HG02623 (cell line): ENCODE measurements around the gene ITPK1.
"Not testable (repeated sequence)": the region's sequence is repeated elsewhere in the genome, so short reads cannot be mapped to it uniquely, and the experiment has no call there.

ENCODE experiments used
- ATAC-seq: cut with Tn5 transposase; IDR thresholded peaks from one replicate; pipeline ENCODE4 v1.9.1; 2021; ENCODE audit warnings: moderate library complexity; ENCODE audit not compliant: unreplicated experiment

ITPK1 gene

DNA sequence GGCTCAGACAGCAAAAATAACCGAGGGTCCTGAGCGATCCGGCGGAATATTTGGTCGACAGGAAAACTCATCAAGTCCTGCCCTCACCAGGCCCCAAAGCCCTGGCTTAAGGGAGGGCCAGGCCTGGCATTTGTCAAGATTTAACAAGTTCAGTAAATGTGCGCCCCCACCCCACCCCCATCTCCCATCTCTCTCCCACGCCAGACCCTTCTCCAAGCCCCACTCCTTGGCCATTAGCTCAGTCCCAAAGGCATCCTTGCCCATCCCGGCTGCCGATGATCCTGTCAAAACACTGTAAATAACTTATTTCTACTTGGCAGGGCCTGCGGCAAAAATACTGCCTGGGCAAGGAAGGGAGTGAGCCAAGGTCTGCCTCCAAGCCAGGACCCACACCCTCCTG, 52.8 kb downstream of the ITPK1 start:
- no peak for ATAC-seq

DNA sequence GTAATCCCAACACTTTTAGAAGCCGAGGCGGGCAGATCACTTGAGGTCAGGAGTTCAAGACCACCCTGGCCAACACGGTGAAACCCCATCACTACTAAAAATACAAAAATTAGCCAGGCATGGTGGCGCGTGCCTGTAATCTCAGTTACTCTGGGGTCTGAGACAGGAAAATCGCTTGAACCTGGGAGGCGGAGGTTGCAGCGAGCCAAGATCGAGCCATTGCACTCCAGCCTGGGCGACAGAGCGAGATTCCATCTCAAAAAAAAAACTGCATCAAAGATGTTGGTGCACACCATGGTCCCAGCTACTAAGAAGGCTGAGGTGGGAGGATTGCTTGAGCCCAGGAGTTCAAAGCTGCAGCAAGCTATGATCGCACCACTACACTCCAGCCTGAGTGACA, 53.7 kb downstream of the ITPK1 start:
- ATAC-seq = not testable (repeated sequence)

DNA sequence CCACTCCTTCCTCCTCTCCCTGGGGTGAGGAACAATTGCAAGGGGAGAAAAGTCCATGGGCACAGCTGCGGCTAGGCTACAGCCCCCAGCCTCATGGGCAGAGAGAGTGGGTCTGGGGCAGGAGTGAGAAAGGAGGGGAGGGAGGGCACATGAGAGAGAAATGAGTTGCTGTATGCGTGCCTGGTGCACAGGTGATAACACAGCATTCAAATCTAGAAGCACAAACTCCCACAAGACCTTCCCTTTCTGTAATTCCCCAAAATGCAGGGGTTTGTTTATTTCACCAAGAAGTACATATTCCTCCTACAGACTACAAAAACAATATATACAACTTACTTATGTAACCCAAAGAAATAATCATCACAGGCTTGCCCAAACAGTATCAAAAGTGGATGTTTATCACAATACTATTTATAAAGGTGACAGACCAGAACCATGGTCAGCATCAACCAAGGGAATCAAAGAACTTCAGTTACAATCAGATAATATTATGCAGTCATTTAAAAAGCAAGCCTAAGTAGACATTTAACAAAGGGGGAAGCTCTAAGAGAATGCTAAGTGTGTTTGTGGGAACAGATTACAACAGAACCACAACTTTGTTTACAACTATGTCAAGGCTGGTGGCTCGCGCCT, 54.2 kb downstream of the ITPK1 start:
- no peak for ATAC-seq

DNA sequence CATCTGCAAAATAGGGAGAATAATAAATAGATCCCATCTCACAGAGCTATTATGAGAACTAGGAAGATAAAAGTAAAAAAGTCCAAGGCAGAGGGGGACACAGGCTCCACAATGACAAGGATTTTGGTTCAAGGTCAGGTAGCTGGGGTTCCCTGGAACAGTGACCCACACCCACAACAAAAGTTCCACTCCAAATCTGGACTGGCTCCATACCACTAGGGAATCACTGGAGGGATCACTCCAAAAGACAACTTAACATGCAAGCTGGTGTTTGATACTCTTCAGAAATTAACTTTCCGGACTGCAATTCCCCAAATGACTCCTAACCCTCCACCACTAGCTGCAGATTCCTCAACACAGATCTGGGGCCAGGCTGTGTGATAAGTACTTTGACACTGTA, 54.9 kb downstream of the ITPK1 start:
- ATAC-seq = no peak

DNA sequence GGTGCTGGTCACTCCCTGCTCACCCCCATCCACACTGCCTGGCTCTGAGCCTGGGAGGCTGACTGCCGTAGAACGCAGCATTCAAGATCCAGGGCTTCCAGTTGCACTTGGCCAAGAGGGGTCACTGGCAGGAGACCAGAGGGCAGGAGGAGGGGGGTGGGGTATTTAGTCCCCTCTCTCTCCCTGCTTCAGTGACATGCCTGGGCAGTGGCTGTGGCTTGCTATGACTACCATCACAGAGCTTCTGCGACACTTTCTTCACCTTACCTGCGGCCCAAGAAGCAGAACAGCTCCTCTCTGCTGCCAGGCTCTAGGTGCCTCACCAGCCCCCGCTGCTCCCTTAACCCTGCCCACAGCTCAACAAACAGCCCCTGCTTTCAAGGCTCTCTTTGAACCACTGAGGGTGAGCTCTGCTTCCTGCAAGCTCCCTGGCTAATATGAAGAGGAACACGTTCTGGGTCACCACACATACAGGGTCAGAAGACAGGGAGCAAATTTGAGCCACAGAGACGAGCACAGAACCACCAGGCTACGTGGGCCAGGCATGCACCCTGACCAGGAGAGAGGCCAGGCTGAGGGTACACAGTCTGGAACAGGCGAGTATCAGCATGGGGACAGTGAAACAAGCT, 55.7 kb downstream of the ITPK1 start:
- no peak for ATAC-seq

DNA sequence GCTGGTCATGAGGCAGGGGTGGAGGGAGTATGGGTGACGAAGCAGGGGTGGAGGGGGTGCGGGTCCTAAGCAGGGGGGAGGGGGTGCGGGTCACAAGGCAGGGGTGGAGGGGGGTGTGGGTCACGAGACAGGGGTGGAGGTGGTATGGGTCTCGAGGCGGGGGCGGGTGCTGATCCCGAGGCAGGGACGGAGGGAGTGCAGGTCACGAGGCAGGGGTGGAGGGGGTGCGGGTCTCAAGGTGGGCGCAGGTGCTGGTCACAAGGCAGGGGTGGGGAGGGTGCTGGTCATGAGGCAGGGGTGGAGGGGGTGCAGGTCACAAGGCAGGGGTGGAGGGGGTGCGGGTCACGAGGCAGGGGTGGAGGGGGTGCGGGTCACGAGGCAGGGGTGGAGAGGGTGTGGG, 56.5 kb downstream of the ITPK1 start:
- ATAC-seq = no peak

DNA sequence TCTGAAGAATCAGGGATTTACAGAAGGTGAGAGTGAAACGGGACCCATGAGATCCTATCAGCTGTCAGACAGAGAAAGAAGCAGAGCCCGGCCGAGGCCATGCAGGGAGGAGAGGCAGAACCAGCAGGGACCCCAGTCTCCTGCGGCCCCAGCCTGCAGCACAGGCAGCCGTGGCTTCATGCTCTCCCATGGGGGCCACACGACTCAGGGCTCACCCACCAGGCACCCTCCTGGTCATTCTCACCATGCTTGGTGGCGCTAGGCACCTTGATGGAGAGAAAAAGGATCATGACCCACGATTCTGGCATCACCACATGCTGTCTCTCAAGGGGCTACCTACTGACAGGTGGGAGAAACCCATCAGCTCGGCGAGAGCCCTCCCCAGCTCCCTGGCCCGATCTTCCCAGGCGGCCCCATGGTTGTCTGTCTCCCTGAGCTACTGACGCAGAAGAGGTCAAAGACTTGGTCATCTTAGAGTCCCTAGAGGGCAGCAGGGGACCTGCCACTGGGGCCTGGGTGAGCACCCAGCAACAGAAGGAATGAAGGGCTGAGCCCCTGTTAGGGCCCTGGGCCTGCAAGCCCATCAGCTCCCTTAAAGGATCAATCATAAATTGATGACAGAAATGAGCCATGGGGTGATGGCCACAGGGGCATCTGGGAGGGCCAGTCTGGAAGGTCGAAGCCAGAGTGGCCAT, 58.0 kb downstream of the ITPK1 start:
- no peak for ATAC-seq

DNA sequence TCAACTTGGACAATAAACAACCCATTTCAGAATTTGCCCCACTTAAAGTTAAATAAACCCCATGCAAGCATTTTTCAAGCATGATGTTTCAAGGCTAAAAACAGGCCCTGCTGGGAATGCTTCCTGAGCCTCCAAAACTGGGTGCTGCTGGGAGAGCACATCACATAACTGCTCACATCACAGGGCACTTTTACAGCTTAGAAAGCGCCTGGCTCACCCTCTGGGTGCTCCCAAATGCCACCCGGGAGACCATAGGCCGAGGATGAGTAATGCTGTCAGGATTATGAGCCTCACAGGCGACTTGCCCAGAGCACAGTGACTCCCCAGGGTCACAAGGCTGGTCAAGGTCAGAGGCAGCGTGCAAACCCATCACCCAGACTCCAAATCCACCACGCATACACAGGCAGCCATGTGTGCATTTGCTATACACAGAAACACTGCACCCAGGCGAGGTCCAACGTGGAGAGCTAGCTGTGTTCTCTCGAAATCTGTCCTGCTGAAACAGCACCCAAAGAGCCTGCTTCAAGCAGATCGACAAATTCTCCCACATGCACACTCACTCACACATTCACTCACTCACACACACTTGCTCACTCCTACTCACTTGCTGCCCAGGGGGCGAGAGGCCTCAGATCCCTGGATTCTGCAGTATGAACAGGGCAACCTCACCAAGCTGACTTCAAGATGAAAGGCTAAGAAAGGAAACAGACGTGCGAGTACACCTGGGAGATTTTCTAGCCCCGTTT, 58.7 kb downstream of the ITPK1 start:
- ATAC-seq = no peak

DNA sequence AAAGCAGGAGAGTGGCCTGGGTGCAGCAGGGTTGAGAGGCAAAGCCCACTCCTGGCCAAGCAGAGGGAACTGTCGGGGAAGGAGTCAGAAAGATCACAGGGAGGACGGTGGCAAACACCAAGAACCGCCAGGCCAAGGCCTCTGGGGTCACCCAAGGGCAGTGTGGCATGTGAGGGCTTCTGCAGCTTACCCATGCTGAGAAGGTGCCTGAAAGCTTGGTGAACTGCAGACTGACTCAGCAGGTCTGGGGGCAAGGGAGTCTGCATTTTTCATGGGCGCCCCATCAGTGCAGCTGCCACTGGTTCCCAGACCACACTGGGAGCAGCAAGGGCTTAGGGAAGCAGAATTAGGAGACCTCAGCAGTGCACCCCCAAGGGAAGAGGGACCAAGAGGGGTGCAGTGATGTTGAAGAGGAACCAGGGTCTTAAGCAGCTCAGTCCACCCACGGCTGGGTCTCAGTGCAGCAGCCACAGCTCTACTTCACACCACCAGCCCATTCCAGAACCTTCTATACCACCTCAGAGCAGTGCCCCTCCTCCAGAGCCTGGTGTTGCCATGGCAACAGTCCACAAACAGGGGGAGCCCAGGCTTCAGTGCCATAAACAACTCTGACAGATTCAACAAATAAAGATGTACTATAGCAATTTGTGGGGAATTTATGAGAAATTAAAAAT, 59.4 kb downstream of the ITPK1 start:
- ATAC-seq = no peak

DNA sequence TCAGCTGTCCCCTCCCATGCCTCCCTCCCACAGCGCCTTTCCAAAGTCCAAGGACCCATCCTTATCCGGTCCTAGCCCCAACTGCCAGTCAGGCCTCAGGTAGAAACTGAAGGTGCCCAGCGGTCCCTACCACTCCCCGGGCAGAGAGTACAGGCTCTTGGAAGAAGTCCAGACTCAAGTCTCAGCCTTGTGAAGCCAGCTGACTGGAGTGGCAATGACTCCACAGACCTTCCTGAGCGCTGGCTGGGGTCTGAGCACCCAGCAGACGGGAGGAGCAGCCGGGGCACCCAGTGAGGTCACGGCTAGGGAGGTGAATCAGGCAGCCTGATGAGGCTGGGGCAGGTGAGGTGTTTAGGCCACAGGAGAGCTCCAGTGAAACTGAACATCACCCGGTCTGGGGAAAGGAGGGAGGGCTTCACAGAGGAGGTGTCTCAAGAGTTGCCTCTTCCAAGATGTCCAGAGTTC, 60.0 kb downstream of the ITPK1 start:
- no peak for ATAC-seq

DNA sequence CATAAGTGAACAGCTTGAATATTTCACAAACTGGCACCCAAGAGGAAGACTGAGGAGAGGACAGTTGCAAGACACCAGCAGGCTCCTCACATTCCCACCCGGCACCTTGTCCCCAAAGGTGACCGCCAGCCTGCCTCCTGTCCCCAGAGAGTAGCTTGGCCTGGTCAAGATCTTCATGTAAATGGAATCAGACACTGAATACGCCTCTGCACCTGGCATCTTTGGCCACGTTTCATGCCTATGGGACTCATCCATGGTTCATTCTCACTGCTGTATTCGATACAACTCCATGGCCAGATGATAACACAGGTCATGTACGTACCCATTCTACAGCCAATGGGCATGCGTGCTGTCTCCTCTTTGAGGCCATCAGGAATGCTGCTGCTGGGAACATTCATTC, 60.8 kb downstream of the ITPK1 start:
- ATAC-seq = no peak

DNA sequence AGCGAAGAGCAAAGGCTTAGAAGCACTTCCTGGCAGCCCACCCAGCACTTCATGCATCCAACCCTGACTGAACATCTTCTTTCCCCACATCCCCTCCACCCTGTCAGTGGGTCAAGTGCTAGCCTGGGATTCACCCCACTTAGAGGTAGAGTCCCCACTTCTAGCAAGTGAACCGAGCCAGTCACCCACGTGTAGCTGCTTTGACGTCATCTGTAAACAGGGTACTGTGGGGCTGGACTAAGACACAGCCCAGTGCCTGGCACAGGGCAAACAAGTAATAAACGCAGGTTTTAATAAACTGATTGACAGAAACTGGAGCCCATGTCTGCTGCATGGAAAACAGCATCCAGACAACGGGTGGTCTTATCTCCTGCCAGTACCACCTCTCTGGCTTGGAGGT, 61.7 kb downstream of the ITPK1 start:
- ATAC-seq = no peak

DNA sequence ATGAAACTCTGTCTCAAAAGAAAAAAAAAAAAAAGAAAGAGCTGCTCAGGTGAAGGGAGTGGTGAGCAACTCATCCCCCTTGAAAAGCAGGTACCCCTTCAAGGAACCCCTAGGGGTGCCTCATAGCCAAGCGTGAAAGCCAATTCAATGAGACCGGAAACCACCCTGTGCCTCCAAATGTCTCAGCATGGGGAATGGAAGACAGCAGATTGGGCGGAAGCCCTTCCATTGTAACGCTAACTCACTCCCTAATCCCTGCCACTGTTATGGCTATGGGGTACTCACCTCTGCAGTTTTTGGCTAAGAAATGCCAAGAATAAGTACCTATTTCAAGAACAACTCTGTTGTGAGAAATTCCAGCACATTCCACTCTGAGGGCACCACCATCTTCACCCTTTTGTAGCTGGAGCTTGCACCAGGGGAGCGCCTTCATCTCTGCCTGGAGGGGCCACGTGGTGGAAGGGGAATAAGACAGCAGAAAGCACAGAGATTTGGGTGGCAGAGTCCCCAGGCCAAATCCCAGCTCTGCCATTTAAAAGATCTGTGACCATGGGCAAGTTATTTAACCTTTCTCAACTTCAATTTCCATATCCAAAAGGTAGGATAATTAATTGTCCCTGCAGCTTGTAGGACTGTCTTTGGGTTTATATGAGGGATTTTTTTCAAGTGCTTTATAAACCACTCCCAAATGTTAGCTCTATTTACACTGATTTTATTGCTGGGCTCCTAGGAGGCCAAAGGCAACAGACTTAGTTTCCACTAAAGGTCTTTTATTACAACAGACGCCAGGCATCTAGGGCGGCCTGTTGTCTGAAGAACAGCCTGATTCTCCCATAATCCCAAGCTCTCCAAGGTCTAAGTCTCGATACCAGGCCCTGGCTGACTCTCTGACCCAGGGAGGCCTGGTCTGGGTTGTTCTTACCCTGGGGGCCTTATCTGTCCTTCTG, 63.9 kb downstream of the ITPK1 start:
- ATAC-seq = no peak

DNA sequence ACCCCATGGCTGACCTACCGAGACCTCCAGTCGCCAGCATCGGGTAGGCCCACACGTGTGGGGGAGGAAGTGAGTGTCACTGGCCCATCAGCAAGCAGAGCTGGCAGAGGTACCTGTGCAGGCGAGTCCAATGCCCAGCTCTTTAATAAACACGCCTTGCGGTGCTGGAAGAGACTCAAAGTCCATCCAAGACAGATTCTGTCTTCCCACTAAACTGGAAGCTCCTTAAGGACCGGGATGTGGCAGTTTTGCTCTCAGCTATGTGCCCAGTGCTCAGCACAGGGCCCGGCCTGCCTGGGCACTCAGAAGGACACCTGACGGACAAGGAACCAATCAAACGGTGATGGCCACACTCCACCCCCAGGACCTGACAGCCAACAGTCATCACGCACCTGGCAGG, 65.0 kb downstream of the ITPK1 start:
- no peak for ATAC-seq

DNA sequence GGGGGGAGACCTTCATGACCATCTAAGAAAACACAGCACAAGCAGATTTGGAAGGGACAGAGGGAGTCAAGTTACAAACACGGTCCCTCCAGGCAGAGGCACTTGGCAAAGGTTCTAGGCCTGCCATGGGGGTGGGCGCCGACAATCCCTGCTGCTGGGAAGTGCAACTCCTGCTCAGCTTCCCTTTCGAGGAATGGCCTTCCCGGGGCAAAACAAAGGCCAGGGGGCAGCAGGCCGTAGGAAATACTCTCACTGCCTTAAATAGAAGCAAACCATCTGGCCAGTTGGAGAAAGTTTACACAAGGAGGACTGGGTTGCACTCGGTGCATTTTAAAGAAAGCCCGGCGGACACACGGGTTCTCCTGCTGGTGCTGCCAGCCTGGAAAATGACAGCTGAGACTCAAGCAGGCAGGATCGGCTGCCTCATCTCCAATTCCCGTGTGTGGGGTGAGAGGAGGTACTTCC, 65.8 kb downstream of the ITPK1 start:
- ATAC-seq = no peak

DNA sequence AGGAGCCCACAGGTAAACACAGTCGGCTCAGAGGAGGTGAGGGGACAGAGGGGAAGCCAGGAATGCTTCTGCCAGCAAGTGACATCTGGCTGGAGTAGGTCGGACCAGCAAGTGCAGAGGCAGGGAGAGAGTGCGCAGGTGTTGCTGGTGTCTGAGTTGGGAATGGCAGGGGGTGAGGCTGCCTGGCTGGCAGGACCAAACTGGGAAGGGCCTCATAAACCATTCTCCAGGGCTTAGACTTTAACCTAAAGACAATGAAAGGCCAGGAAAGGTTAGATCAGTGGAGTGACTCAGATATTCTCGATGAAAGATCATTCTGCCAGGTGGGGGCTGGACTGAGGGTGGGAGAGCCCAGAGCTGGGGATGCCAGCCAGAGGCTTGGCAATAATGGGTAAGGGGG, 66.4 kb downstream of the ITPK1 start:
- ATAC-seq = no peak

DNA sequence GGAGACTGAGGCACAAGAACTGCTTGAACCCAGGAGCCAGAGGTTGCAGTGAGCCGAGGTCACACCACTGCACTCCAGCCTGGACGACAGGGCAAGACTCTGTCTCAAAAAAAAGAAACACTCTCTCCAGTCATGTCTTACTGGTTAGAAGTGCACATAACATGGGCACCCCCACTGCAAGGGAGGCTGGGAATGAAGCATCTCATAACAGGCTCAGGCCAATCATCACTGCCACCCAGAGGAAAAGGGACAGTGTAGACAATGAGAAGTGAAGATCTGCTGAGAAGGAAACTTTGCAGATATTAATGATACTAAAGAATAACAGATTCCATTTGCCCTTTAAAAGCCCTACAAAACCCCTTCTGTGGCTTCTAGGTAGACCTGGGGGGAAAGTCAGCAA, 66.9 kb downstream of the ITPK1 start:
- no peak for ATAC-seq

DNA sequence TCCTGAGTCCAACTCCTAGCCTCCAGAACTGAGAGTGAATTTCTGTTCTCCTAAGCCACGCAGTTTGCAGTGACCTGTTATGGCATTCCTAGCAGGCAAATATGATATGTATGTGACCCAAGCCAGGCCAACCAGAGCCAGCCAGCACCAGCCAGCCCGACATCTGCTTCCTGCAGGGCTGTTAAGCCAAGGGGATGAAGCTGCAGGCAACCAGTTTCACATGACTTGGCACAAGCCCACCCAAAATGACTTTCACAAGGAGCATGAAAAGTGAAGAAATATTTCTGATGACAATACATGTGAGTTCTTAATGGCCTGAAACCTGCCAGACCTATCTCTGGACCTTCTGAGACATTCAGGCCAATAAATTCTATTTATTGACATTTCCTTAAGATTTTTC, 68.1 kb downstream of the ITPK1 start:
- no peak for ATAC-seq

DNA sequence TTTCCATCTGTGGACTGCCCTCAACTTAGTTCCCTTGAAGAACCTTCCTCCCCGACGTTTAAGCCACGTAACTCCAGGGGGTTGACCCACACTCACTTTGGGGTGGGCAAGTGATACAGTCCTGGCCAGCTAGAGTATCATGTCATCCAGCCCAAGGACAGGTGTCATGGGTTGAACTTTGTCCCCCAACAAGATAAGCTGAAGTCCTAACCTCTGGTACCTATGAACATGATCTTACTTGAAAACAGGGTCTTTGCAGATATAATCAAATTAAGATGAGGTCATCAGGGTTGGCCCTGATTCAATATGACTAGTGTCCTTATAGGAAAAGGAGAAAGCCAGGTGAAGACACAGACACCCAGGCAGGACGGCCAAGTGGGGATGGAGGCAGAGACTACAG, 68.6 kb downstream of the ITPK1 start:
- ATAC-seq = no peak

DNA sequence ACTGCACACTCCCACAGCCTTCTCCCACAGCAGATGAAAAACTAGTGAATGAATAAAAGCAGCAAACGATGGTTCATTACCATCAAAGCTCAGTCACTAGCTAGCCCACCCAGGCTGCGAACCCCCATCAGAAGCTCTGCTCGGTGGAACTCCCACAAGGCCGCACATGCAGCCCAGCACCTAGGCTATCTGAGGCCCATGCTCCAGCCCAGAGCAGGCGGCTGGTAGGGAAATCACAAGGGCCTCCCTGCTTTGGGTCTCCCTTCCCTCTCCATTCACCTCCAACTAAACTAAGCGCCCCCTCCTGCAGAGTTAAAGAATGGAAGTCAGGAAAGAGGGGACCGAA, 69.0 kb downstream of the ITPK1 start:
- no peak for ATAC-seq
